Endothelial cell of umbilical vein (primary cell): ENCODE results near the gene TMEM270. TPM values are rescaled to one million over a fixed set of nuclear protein-coding genes. Genes with fewer than 3 reads are reported as not detected.

Experiments used
- BruUV-seq: library from RNA; stranded (reverse); fragments of 400-500 nt; replicated peaks from 2 replicates; lab custom pipeline; 2021; lab: Mats Ljungman, UMichigan
- CTCF ChIA-PET: fragments of 300-600, 350-600 bp; sonication (Branson Sonifier 250); formaldehyde crosslinking; loops from one replicate; lab custom pipeline; 2021; ENCODE audit warnings: antibody characterized with exemption, inconsistent platforms; lab: Charles Lee
- POLR2A ChIA-PET: fragments of 300-600, 350-600 bp; sonication (Branson Sonifier 250); formaldehyde crosslinking; loops from one replicate; lab custom pipeline; 2021; ENCODE audit warnings: antibody characterized with exemption, inconsistent platforms; lab: Charles Lee
- DNase-seq: peaks from one replicate; pipeline ENCODE4 v3.0.0-alpha.2; 2011; ENCODE audit warnings: low read depth, low spot score
- FAIRE-seq: peaks from 2 replicates; lab custom pipeline; 2011; peaks lifted over from hg19 to GRCh38; lab: Jason Lieb, UNC
- H2AFZ ChIP-seq: 2 replicates; pipeline ENCODE4 v1.6.0; 2012; ENCODE audit warnings: low read depth, low read length, control low read depth, inconsistent platforms
- H3K27ac ChIP-seq: 2 replicates; pipeline ENCODE4 v1.5.1; 2011; ENCODE audit warnings: low read depth, mild to moderate bottlenecking, control low read depth, low read length, moderate library complexity; ENCODE audit not compliant: insufficient read depth
- H3K27me3 ChIP-seq, 2 experiments: 2 replicates each; pipeline versions ENCODE4 v1.6.0 to v1.6.1; 2011; ENCODE audit warnings: low read length in 2 of 2, mixed read lengths in 1 of 2; ENCODE audit not compliant: control insufficient read depth in 2 of 2, insufficient read depth in 2 of 2
- H3K36me3 ChIP-seq, 2 experiments: 2 replicates in 1 of 2; 3 replicates in 1 of 2; pipeline ENCODE4 v1.5.1; 2011; ENCODE audit warnings: low read length in 2 of 2, mild to moderate bottlenecking in 1 of 2, moderate library complexity in 1 of 2; ENCODE audit not compliant: control insufficient read depth in 2 of 2, insufficient read depth in 2 of 2; ENCODE audit errors: extremely low read depth in 1 of 2
- H3K4me1 ChIP-seq: 3 replicates; pipeline ENCODE4 v1.5.1; 2011; ENCODE audit warnings: mild to moderate bottlenecking, low read length; ENCODE audit not compliant: control insufficient read depth, insufficient read depth; ENCODE audit errors: extremely low read depth
- H3K4me2 ChIP-seq: 2 replicates; pipeline ENCODE4 v1.6.1; 2011; ENCODE audit warnings: low read length, control low read depth, mixed read lengths; ENCODE audit not compliant: insufficient read depth
- H3K4me3 ChIP-seq, 3 experiments: fragments of 200-600 bp in 1 of 3; sonication (generic), shearing (Covaris generic) in 1 of 3; replicated peaks in 1 of 3; 2 replicates each; pipeline ENCODE4 v1.5.1; 2011 to 2016; ENCODE audit warnings: control low read depth in 3 of 3, low read length in 3 of 3, mild to moderate bottlenecking in 2 of 3, inconsistent platforms in 1 of 3, low read depth in 1 of 3, moderate library complexity in 1 of 3; ENCODE audit not compliant: insufficient read depth in 1 of 3
- H3K79me2 ChIP-seq: 2 replicates; pipeline ENCODE4 v1.6.0; 2012; ENCODE audit warnings: low read length, inconsistent platforms; ENCODE audit not compliant: control insufficient read depth, insufficient read depth
- H3K9ac ChIP-seq: replicated peaks from 2 replicates; pipeline ENCODE3; 2011; ENCODE audit warnings: low read length, control low read depth; ENCODE audit not compliant: insufficient read depth; ENCODE audit errors: extremely low read depth
- H3K9me1 ChIP-seq: replicated peaks from 3 replicates; pipeline ENCODE4 v1.6.0; 2011; ENCODE audit warnings: mild to moderate bottlenecking, low read length; ENCODE audit not compliant: control insufficient read depth, insufficient read depth; ENCODE audit errors: extremely low read depth
- H3K9me3 ChIP-seq: replicated peaks from 2 replicates; pipeline ENCODE4 v1.5.1; 2012; ENCODE audit warnings: low read length, inconsistent platforms; ENCODE audit not compliant: control insufficient read depth, insufficient read depth
- H4K20me1 ChIP-seq: replicated peaks from 2 replicates; pipeline ENCODE3; 2011; ENCODE audit warnings: mild to moderate bottlenecking, low read length; ENCODE audit not compliant: control insufficient read depth, insufficient read depth; ENCODE audit errors: extremely low read depth
- EZH2 ChIP-seq: IDR thresholded peaks from 2 replicates; pipeline ENCODE4 v1.6.1; 2012; ENCODE audit warnings: borderline replicate concordance, low read depth, mild to moderate bottlenecking, moderate library complexity, low read length, inconsistent platforms; ENCODE audit not compliant: severe bottlenecking
- FOS ChIP-seq: IDR thresholded peaks from 2 replicates; pipeline ENCODE4 v1.6.1; 2011; ENCODE audit warnings: mild to moderate bottlenecking, low read length, moderate library complexity, borderline replicate concordance; ENCODE audit not compliant: insufficient read depth
- GATA2 ChIP-seq: IDR thresholded peaks from 2 replicates; pipeline ENCODE4 v1.7.0; 2011; ENCODE audit warnings: low read depth, mild to moderate bottlenecking, moderate library complexity, mixed read lengths, low read length; ENCODE audit not compliant: insufficient read length, insufficient read depth
- JUN ChIP-seq: IDR thresholded peaks from 2 replicates; pipeline ENCODE4 v1.6.1; 2011; ENCODE audit warnings: borderline replicate concordance, low read depth; ENCODE audit not compliant: insufficient read length, insufficient read depth
- MAX ChIP-seq: IDR thresholded peaks from 2 replicates; pipeline ENCODE4 v1.6.1; 2011; ENCODE audit not compliant: insufficient read depth, insufficient read length
- MYC ChIP-seq: IDR thresholded peaks from one replicate; pipeline ENCODE4 v1.6.1; 2011; ENCODE audit warnings: mild to moderate bottlenecking, low read depth, low read length
- POLR2A ChIP-seq: IDR thresholded peaks from 2 replicates; pipeline ENCODE4 v1.6.1; 2012; ENCODE audit warnings: low read depth, mild to moderate bottlenecking, control low read depth, low read length
- POLR2AphosphoS5 ChIP-seq: IDR thresholded peaks from 2 replicates; pipeline ENCODE4 v1.6.1; 2012; ENCODE audit warnings: low read depth, mild to moderate bottlenecking, control low read depth, low read length, moderate library complexity; ENCODE audit not compliant: insufficient read depth
- dilution Hi-C: fragments of 300-500 bp; cut with MboI; formaldehyde crosslinking; loops from one replicate; pipeline ENCODE4 v1.15.0; 2019; ENCODE audit warnings: low sequenced_read_pairs; ENCODE audit not compliant: extremely low pct_ligation_motif_present
- intact Hi-C: fragments of 100-400 bp; cut with micrococcal nuclease; formaldehyde crosslinking; loops from one replicate; pipeline ENCODE4 v1.10.0; 2022
- polyA plus RNA-seq, 4 experiments: library from polyadenylated mRNA; depleted of rRNA in 3 of 4; stranded (reverse) in 3 of 4; unstranded in 1 of 4; fragments of >200 nt; gene quantifications; 2 replicates each; pipeline versions ENCODE4 v1.2.1 to v1.2.3, GENCODE V29; 2011 to 2012; ENCODE audit warnings: missing spikeins in 1 of 4
- total RNA-seq: library from RNA; stranded (reverse); gene quantifications from 2 replicates; pipeline ENCODE4 v1.2.3, GENCODE V29; 2021
- TF ChIP-seq, protein P1 (sequence below), 2 donors: IDR thresholded peaks; 1 replicate in 1 of 2; 2 replicates in 1 of 2; pipeline ENCODE4 v1.5.1; 2011; ENCODE audit warnings: low read length in 2 of 2, mild to moderate bottlenecking in 2 of 2, moderate library complexity in 2 of 2, control low read depth in 1 of 2, inconsistent platforms in 1 of 2, low read depth in 1 of 2; ENCODE audit not compliant: insufficient read depth in 1 of 2; ENCODE audit errors: extremely low read depth in 1 of 2

Gene TMEM270
- total and polyA plus RNA-seq, 2 donors (not counting 3 experiments of a cell fraction or from before 2014, with no cell fraction given) = not detected

- no peaks in the 10 kb centered on the region for H3K9me3 ChIP-seq
- H3K79me2 ChIP-seq = no peaks in the 10 kb centered on the region
- dilution Hi-C loops (no loop called here), intact Hi-C loops (no loop called here)
- peaks cover 16% of the 10 kb centered on the region for H3K4me1 ChIP-seq
- peak overlapping the region; percentile 93 for H3K27ac ChIP-seq
- no peaks in the 10 kb centered on the region for H3K9me1 ChIP-seq
- CTCF ChIA-PET = no interaction called here
- no TSS peak for BruUV-seq
- POLR2A ChIA-PET = no interaction called here
- no peak overlapping the region for H3K9ac ChIP-seq
- H3K4me2 ChIP-seq = no peak overlapping the region
- no peaks in the 10 kb centered on the region for H4K20me1 ChIP-seq
- no peak overlapping the region for H2AFZ ChIP-seq
- no peaks in the 10 kb centered on the region for H3K27me3 ChIP-seq
- H3K36me3 ChIP-seq = no peaks in the 10 kb centered on the region
- H3K4me3 ChIP-seq = no peak overlapping the region
- no peak for DNase-seq
- FAIRE-seq = no peak
- no peak for TF ChIP-seq JUN
- no peak for TF ChIP-seq FOS
Measured at GRCh38 chr7:73852500-73852899, 8.5 kb upstream of the TMEM270 start.

GRCh38 chr7:73856941-73857340 lies 4.0 kb upstream of the TMEM270 start:
- CTCF ChIA-PET = interaction anchor here (0.9 to 4.0 kb wide), 13 partner anchors 9 to 250 kb away, joined by 3 to 110 read pairs (median 4); partner anchors contain the start of genes ABHD11 and METTL27
- TF ChIP-seq EZH2 (no peak), MYC (no peak), FOS (no peak), GATA2 (no peak), POLR2AphosphoS5 (no peak), MAX (no peak), JUN (no peak), POLR2A (no peak)
- TF ChIP-seq, protein P1, sequence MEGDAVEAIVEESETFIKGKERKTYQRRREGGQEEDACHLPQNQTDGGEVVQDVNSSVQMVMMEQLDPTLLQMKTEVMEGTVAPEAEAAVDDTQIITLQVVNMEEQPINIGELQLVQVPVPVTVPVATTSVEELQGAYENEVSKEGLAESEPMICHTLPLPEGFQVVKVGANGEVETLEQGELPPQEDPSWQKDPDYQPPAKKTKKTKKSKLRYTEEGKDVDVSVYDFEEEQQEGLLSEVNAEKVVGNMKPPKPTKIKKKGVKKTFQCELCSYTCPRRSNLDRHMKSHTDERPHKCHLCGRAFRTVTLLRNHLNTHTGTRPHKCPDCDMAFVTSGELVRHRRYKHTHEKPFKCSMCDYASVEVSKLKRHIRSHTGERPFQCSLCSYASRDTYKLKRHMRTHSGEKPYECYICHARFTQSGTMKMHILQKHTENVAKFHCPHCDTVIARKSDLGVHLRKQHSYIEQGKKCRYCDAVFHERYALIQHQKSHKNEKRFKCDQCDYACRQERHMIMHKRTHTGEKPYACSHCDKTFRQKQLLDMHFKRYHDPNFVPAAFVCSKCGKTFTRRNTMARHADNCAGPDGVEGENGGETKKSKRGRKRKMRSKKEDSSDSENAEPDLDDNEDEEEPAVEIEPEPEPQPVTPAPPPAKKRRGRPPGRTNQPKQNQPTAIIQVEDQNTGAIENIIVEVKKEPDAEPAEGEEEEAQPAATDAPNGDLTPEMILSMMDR (IDR thresholded peaks at IDR 0.05; ENCODE audit: extremely low read depth in 1 of 2, insufficient read depth in 1 of 2, low read depth in 1 of 2, low read length in 2 of 2) = no peak
- DNase-seq = no peak
- dilution Hi-C loops (no loop called here), intact Hi-C loops (no loop called here)
- H4K20me1 ChIP-seq = no peaks in the 10 kb centered on the region
- H3K4me2 ChIP-seq = no peak overlapping the region
- H3K27ac ChIP-seq = no peak overlapping the region
- peaks cover 7% of the 10 kb centered on the region for H3K4me1 ChIP-seq
- no peak overlapping the region for H3K4me3 ChIP-seq
- H2AFZ ChIP-seq = no peak overlapping the region
- POLR2A ChIA-PET = no interaction called here
- no peak for FAIRE-seq
- H3K9ac ChIP-seq = no peak overlapping the region
- H3K27me3 ChIP-seq = no peaks in the 10 kb centered on the region
- no peaks in the 10 kb centered on the region for H3K79me2 ChIP-seq
- H3K36me3 ChIP-seq = no peaks in the 10 kb centered on the region
- BruUV-seq = no TSS peak
- H3K9me1 ChIP-seq = no peaks in the 10 kb centered on the region
- H3K9me3 ChIP-seq = no peaks in the 10 kb centered on the region
